ENCODE measurements around the gene MTG2. TPM values are rescaled to one million over a fixed set of nuclear protein-coding genes. Genes with fewer than 3 reads are reported as not detected.
A peak's percentile ranks its signal among the peaks of the same experiment; 100 is the strongest.

Gene MTG2
- total and polyA plus RNA-seq, 2 of the 8 experiments (the other 6 are each of a cell fraction or from before 2014, with no cell fraction given): 14.4 to 22.8 TPM

- H3K79me2 ChIP-seq (ENCODE audit: control insufficient read depth in 1 of 2, insufficient read depth in 2 of 2, low read length in 2 of 2): no peaks in the 10 kb centered on the region
- H2BK20ac ChIP-seq (ENCODE audit: low read length): no peak overlapping the region
- H2AFZ ChIP-seq (ENCODE audit: low read length): no peak overlapping the region
- no peak overlapping the region for H3K4ac ChIP-seq (replicated peaks; ENCODE audit: insufficient read length, low read depth, low read length)
- 0 out of 2 replicates have a peak overlapping the region, but pooled peaks have one; percentile 75 for H2BK12ac ChIP-seq (ENCODE audit: low read depth, low read length)
- H3K27ac ChIP-seq (ENCODE audit: low read depth, low read length): no peak overlapping the region; the same call in 1 of the 2 replicates
- H2BK120ac ChIP-seq (replicated peaks; ENCODE audit: low read depth, low read length): no peak overlapping the region
- no peak overlapping the region for H3K9ac ChIP-seq (replicated peaks in 1 of 4; ENCODE audit: extremely low read depth in 1 of 4, low read depth in 3 of 4, low read length in 3 of 4)
- peak; percentile 39 for FAIRE-seq
- no peak overlapping the region for H3K14ac ChIP-seq (ENCODE audit: insufficient read length)
- H4K8ac ChIP-seq (ENCODE audit: extremely low read depth, insufficient read depth, low read length): peak overlapping the region; percentile 80; the same call in 1 of the 2 replicates
- no peak overlapping the region for H3K4me2 ChIP-seq (ENCODE audit: insufficient read depth in 1 of 2, low read depth in 2 of 2, low read length in 2 of 2)
- ChIA-PET CTCF (ENCODE audit: partially characterized antibody) (interaction anchor here (0.7 to 2.5 kb wide), 14 partner anchors 8 to 198 kb away, joined by 3 to 9 read pairs (median 4); no protein-coding TSS in a partner anchor), POLR2A (ENCODE audit: partially characterized antibody) (interaction anchor here (1.2 kb wide), 1 partner anchor 10 kb away, joined by 4 read pairs; no protein-coding TSS in a partner anchor)
- no peaks in the 10 kb centered on the region for H3K9me3 ChIP-seq (ENCODE audit: insufficient read depth in 2 of 2, low read depth in 1 of 2, low read length in 1 of 2)
- no peak overlapping the region for H3K23ac ChIP-seq (ENCODE audit: insufficient read length)
- no peak overlapping the region for H4K91ac ChIP-seq (replicated peaks; ENCODE audit: insufficient read length, low read length)
- no peaks in the 10 kb centered on the region for H3K36me3 ChIP-seq (ENCODE audit: control insufficient read depth in 2 of 4, insufficient read depth in 4 of 4, low read length in 3 of 4)
- 67% methylated on average over 25 of the region's 27 CpGs; no CpG with 5 or more reads in 1 of the 2 experiments for WGBS, 2 experiments (ENCODE audit: extremely low coverage in 1 of 2, insufficient coverage in 1 of 2, insufficient read length in 1 of 2, insufficient replicate concordance in 2 of 2, low coverage in 1 of 2, low lambda C conversion rate in 2 of 2, missing lambda C conversion rate in 1 of 2)
- no peak overlapping the region for H4K5ac ChIP-seq (ENCODE audit: insufficient read length, low read depth, low read length)
- H3K79me1 ChIP-seq (ENCODE audit: low read depth, low read length): no peaks in the 10 kb centered on the region
- H2BK5ac ChIP-seq (ENCODE audit: low read depth, low read length): no peak overlapping the region
- peak overlapping the region; percentile 81; the same call in 1 of the 2 replicates for H2BK15ac ChIP-seq (ENCODE audit: low read length)
- no peaks in the 10 kb centered on the region for H3K23me2 ChIP-seq (ENCODE audit: low read depth, low read length)
- H3K27me3 ChIP-seq (replicated peaks in 1 of 4; ENCODE audit: control insufficient read depth in 3 of 4, extremely low read depth in 1 of 4, insufficient read depth in 3 of 4, low read length in 3 of 4): no peaks in the 10 kb centered on the region
- H3K4me1 ChIP-seq (replicated peaks in 1 of 4; ENCODE audit: control insufficient read depth in 3 of 4, insufficient read depth in 4 of 4, low read length in 3 of 4): peaks cover 0 to 3% (median 0%) of the 10 kb centered on the region in 4 experiments; a peak in 1 of 7 replicates
- H3K56ac ChIP-seq (replicated peaks; ENCODE audit: insufficient read length, low read depth, low read length): no peak overlapping the region
- peaks cover 0 to 2% of the 10 kb centered on the region in 2 experiments for H4K20me1 ChIP-seq (replicated peaks in 1 of 2; ENCODE audit: control insufficient read depth in 1 of 2, insufficient read depth in 2 of 2, low read length in 2 of 2)
- no peak overlapping the region for H3K18ac ChIP-seq (ENCODE audit: extremely low read depth, low read length)
- DNase-seq (ENCODE audit: low read depth in 1 of 2, low spot score in 2 of 2): peak in 1 of 2 experiments; percentile 82
- no peak overlapping the region for H2AK5ac ChIP-seq (ENCODE audit: low read depth, low read length)
- H3K4me3 ChIP-seq (ENCODE audit: extremely low read depth in 1 of 4, insufficient read depth in 2 of 4, low read depth in 3 of 4, low read length in 4 of 4): no peak overlapping the region
- TF ChIP-seq PHF8 (conservative IDR thresholded peaks at IDR 0.05; ENCODE audit: low read depth, low read length) (no peak), EGR1 (IDR thresholded peaks at IDR 0.05; ENCODE audit: borderline replicate concordance, low read depth, low read length) (no peak)
Observed at GRCh38 chr20:62208795-62209755, 26.2 kb downstream of the MTG2 start.
